Measurements from ENCODE around the gene NADK.
"Not testable (repeated sequence)": the region's sequence is repeated elsewhere in the genome, so short reads cannot be mapped to it uniquely, and the experiment has no call there.

NADK gene

DNA sequence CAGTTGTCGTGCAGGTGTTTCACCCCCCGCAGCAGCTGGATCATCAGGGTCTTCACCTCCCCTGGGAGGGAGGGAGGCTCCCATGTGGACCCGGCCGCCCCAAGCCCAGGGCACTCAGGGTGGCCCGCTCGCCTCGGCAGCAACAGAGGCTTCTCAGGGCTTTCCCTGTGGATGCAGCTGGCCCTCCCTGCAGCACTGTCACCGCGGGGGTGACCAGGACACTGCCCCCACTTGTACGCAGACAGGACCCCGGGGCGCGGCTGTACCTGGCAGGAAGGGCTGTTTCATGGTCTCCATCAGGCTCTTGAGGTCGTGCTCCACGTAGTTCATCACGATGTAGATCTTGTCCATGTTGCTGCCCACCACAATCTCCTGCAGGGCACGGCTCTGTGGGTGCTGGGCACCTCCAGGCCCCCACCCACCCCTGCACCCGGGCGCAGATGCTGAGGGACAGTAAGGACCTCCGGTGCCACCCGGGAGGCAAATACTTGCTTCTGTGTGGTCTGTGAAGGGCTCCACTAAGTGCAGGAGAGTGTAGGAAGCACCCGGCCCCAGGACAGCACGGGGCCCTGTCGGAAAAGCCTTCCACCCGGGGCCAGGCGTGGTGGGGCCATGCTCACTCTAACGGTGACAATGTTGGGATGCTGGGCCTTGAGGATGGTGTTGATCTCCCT is 73.8 kb downstream of the NADK start:
- not testable (repeated sequence) for DNase-seq (ENCODE audit: low read depth in 2 of 2)

DNA sequence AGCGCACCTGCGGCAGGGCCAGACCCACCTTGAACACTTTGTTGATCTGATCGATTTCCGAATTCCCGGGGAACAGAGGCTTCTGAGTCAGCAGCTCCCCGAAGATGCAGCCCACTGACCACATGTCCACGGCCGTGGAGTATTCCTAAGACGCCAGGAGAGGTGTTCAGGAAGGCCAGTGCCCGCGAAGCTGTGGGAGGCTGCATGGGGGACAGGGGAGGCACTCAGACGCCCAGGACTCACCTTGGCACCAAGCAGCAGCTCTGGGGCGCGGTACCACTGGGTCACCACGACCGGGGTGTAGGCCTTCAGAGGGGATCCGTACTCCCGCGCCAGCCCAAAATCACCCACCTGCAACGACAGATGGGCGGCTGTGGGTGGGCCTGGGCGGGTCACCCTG is 74.5 kb downstream of the NADK start:
- no peak for DNase-seq (ENCODE audit: low read depth in 2 of 2)

DNA sequence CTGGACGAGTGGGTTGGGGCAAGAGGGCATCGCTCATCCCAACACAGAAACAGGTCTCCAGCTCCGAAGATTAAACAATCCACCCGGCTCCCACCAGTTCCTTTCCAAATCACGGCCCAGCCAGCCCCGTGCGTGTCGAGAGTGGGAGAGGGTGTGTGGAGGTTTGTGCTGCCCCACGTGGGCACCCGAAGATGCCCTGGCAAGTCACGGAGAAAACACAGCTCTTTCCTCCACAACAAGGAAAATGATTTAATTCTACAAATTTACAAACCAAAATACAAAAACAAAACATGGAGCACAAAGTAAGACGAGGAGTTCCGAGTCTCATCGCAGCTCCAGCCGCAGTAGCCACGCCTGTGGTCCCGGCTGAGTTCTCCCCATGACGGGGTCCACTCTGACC is 75.8 kb downstream of the NADK start:
- not testable (repeated sequence) for DNase-seq (ENCODE audit: low read depth in 2 of 2)
